Activated CD8-positive, alpha-beta memory T cell treated with anti-CD3 and anti-CD28 coated beads, Interleukin-2, amount 50 U/mL, for 24 hours (primary cell): ENCODE results near the gene RHOV.
A peak's percentile ranks its signal among the peaks of the same experiment; 100 is the strongest.

Experiments
- DNase-seq: peaks from one replicate; pipeline ENCODE4 v3.0.0-alpha.2; 2020; ENCODE audit errors: extremely low read depth

Gene RHOV

GRCh38 chr15:40873694-40874561 is at the start of gene RHOV:
Gene RHOV (minus strand): TSS chr15:40874234. CDS start chr15:40874139, 95 bp downstream.
- no peak for DNase-seq

GRCh38 chr15:40923551-40923950 is 49.5 kb upstream of the RHOV start:
- no peak for DNase-seq

DNA sequence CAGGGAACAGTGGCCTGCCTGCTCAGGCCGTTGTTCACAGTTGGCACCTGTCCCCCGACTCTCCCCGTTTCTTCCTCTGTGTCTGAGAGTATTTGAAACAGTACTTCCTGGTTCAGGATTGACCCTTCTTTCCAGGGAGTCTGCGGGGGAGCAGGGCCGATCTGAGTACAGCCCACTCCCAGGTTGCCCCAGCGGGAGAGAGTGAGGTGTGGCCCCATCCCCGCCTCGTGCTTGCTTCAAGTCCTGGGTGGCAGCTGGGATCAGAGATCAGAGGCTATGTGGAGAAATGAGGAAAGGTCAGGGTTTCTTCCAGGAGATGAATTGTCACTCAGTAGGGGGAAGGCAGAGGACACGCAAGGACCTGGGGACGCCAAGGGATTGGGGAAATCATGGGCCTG is 48.6 kb upstream of the RHOV start:
- no peak for DNase-seq

- no peak for DNase-seq
These were observed 48.0 kb upstream of the RHOV start for GRCh38 chr15:40921949-40922607.

- DNase-seq = no peak
These were observed 44.9 kb upstream of the RHOV start for GRCh38 chr15:40918799-40919392.

GRCh38 chr15:40918146-40918798 is 44.2 kb upstream of the RHOV start:
- DNase-seq = no peak

- DNase-seq = no peak
These were observed 43.6 kb upstream of the RHOV start for GRCh38 chr15:40917585-40917984.

GRCh38 chr15:40915679-40916078 is 41.6 kb upstream of the RHOV start:
- DNase-seq = no peak

GRCh38 chr15:40915116-40915661 is 41.2 kb upstream of the RHOV start:
- DNase-seq = no peak

DNA sequence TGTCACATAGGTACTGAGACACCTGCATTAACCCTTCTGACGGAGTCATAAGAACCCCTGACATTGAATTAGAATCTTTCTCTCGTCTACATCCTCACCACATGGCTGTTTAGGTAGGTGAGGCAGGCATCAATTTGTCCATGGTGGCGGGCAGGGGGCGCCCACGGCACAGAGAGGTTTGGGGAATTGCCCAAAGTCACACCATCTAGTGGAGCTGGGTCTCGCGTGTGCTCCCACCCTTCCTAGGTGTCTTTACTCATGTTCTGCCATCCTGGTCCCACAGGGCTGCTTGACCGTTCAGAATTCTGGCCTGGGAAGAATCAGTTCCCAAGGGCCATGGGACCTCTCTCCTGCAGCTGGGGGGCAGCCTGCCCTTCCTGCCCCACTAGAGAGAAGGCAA is 40.5 kb upstream of the RHOV start:
- DNase-seq = no peak

DNA sequence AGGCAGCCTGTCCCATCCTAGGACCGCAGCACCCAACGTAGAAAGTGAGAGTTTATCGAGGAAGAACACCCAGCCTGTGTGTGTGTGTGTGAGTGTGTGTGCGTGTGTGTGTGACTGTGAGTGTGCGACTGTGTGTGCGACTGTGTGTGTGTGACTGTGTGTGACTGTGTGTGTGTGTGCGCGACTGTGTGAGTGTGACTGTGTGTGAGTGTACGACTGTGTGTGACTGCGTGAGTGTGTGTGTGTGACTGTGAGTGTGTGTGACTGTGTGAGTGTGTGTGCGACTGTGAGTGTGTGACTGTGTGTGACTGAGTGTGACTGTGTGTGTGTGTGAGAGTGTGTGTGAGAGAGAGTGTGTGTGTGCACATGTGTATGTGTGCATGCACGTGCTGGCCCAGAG is 40.0 kb upstream of the RHOV start:
- DNase-seq = no peak

DNA sequence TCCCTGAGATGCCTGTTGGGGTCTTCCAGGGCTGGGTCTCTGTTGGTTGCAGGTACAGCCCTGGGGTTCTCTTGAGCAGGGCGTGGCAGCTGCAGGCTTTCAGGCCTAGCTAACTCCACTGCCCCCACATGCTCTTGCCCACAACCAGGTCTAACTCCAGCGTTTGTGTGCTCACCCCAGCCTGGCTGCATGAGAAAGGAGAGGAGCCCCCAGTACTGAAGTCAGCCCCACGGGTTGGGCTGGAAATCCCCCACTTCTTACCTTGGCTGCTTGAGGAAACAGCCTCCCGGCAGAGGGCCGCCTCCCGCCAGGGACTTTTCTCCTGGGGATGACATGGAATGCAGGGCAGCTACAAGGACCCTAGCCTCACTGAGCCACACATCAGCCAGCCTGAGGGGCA is 38.4 kb upstream of the RHOV start:
- no peak for DNase-seq

DNA sequence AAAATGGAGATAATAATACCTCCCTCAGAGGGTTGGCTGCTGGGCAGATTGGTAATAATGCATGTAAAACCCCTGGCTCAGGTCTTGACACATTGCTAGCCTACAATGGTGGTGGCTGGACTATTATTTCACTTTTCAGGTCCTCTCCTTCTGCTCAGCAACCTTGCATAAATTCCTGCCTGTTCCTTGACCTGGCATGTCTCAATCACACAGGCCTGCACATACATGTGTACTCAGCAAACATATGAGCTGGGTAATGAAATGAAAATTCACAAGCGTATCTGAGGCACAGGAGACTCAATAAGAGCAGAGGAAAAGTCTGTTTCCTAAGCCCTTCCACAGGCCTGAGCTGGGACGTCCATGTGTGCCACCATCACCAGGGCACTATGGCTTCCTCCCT is 37.7 kb upstream of the RHOV start:
- DNase-seq = no peak

DNA sequence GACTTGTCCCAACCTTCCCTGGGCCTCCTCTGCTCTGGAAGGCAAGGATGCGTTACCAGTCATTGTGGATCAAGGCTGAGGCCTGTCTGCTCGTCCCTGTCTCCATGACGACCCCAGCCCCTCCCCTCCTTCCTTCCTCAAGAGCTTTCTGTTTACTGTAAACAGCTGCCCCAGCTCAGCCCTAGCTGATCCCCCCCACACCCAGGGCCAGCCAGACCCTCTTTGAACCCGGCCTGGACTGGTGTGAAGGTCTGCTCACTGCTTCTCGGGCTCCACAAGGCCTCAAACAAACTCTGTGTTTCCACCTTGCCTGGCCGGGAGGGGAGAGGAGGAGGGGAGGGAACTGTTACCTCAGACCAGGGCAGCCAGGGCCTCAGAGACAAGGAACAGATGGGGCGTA is 37.1 kb upstream of the RHOV start:
- no peak for DNase-seq

- DNase-seq = no peak
These were observed 35.9 kb upstream of the RHOV start for GRCh38 chr15:40909662-40910630.

- DNase-seq = no peak
These were observed 34.1 kb upstream of the RHOV start for GRCh38 chr15:40908095-40908494.

GRCh38 chr15:40906991-40907802 is 33.2 kb upstream of the RHOV start:
- no peak for DNase-seq

GRCh38 chr15:40906091-40906990 is 32.3 kb upstream of the RHOV start:
- peak; percentile 39 for DNase-seq
